Uterus (tissue), 4 donors: Measurements from ENCODE around the gene NSUN6. TPM values are rescaled to one million over a fixed set of nuclear protein-coding genes. Genes with fewer than 3 reads are reported as not detected.

ENCODE experiments used
- DNase-seq, 2 donors: peaks; one replicate each; pipeline ENCODE4 v3.0.0-alpha.2; 2019 to 2020
- H3K27ac ChIP-seq, 2 donors: fragments of 200-600 bp; sonication (generic); 1 replicate in 1 of 2; 2 replicates in 1 of 2; pipeline ENCODE4 v1.5.1; 2016 to 2018
- H3K27me3 ChIP-seq, 2 donors: fragments of 200-600 bp; sonication (generic); one replicate each; pipeline ENCODE4 v1.5.1; 2018 to 2019; ENCODE audit warnings: control low read depth in 1 of 2
- H3K36me3 ChIP-seq, 2 donors: fragments of 200-600 bp; sonication (generic); one replicate each; pipeline ENCODE4 v1.5.1; 2019; ENCODE audit warnings: control low read depth in 1 of 2
- H3K4me1 ChIP-seq, 2 donors: fragments of 200-600 bp; sonication (generic); one replicate each; pipeline ENCODE4 v1.5.1; 2018 to 2019; ENCODE audit warnings: control low read depth in 1 of 2
- H3K4me3 ChIP-seq, 2 donors: fragments of 200-600 bp; sonication (generic); 1 replicate in 1 of 2; 2 replicates in 1 of 2; pipeline ENCODE4 v1.5.1; 2018 to 2019; ENCODE audit warnings: mild to moderate bottlenecking in 1 of 2
- H3K9me3 ChIP-seq, 2 donors: fragments of 200-600 bp; sonication (generic); one replicate each; pipeline ENCODE4 v1.5.1; 2019; ENCODE audit warnings: control low read depth in 1 of 2
- POLR2A ChIP-seq, 2 donors: fragments of 450-650 bp; IDR thresholded peaks; one replicate each; pipeline ENCODE4 v1.6.1; 2016; ENCODE audit warnings: antibody characterized with exemption in 2 of 2, mild to moderate bottlenecking in 1 of 2, moderate library complexity in 1 of 2
- intact Hi-C: fragments of 100-400 bp; cut with DNase I; formaldehyde crosslinking; loops from one replicate; pipeline ENCODE4 v1.15.1; 2023; ENCODE audit warnings: low total_unique reads
- total RNA-seq, 4 donors: library from RNA; depleted of rRNA in 3 of 4; stranded (reverse); fragments of >200 nt in 3 of 4; gene quantifications; one replicate each; pipeline versions ENCODE4 v1.1.0 to v1.2.4, GENCODE V29; 2014 to 2023
- TF ChIP-seq, protein P1 (sequence below), 4 experiments: fragments of 200-600 bp in 2 of 4; fragments of 450-650 bp in 2 of 4; sonication (generic) in 2 of 4; IDR thresholded peaks; one replicate each; pipeline ENCODE4 v1.5.1; 2016 to 2019; ENCODE audit warnings: antibody characterized with exemption in 4 of 4, mild to moderate bottlenecking in 2 of 4, moderate library complexity in 1 of 4
- donor health status: DM: yes; HTN: yes; CAD: no.

Gene NSUN6
- total RNA-seq, 4 donors from 2014 or later: 8.5 to 43.3 (median 26.2) TPM

DNA sequence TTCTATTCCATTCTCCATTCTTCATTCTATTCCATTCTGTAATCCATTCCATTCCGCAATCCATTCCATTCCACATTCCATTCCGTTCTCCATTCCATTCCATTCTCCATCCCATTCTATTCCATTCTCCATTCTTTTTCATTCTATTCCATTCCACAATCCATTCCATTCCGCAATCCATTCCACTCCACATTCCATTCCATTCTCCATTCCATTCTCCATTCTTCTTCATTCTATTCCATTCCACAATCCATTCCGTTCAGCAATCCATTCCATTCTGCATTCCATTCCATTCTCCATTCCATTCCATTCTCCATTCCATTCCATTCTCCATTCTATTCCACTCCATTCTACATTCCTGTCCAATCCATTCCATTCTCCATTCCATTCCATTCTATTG, 85.2 kb downstream of the NSUN6 start:
- Histone ChIP-seq H3K9me3 (no peaks in the 10 kb centered on the region), H3K36me3 (no peaks in the 10 kb centered on the region), H3K27me3 (no peaks in the 10 kb centered on the region), H3K4me1 (no peaks in the 10 kb centered on the region), H3K4me3 (no peak overlapping the region), H3K27ac (no peak overlapping the region)
- no peak for TF ChIP-seq POLR2A (IDR thresholded peaks at IDR 0.05)
- TF ChIP-seq, protein P1, sequence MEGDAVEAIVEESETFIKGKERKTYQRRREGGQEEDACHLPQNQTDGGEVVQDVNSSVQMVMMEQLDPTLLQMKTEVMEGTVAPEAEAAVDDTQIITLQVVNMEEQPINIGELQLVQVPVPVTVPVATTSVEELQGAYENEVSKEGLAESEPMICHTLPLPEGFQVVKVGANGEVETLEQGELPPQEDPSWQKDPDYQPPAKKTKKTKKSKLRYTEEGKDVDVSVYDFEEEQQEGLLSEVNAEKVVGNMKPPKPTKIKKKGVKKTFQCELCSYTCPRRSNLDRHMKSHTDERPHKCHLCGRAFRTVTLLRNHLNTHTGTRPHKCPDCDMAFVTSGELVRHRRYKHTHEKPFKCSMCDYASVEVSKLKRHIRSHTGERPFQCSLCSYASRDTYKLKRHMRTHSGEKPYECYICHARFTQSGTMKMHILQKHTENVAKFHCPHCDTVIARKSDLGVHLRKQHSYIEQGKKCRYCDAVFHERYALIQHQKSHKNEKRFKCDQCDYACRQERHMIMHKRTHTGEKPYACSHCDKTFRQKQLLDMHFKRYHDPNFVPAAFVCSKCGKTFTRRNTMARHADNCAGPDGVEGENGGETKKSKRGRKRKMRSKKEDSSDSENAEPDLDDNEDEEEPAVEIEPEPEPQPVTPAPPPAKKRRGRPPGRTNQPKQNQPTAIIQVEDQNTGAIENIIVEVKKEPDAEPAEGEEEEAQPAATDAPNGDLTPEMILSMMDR (IDR thresholded peaks at IDR 0.05): no peak
- no peak for DNase-seq
- intact Hi-C loops: no loop called here

DNA sequence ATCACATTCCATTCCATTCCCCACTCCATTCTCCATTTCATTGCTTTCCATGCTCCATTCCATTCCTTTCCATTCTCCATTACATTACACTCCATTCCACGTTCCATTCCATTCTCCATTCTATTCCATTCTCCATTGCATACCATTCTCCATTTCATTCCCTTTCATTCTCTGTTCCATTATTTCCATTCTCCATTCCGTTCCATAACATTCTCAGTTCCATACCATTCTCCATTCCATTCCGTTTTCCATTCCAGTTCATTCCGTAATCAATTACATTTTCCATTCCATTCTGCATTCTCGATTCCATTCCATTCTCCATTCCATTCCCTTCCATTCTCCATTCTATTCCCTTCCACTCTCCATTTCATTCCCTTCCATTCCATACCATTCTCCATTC, 86.4 kb downstream of the NSUN6 start:
- intact Hi-C loops: no loop called here
- DNase-seq: no peak
- no peak overlapping the region for H3K4me3 ChIP-seq
- TF ChIP-seq, protein P1 (IDR thresholded peaks at IDR 0.05): no peak
- no peak for TF ChIP-seq POLR2A (IDR thresholded peaks at IDR 0.05)
- H3K9me3 ChIP-seq: no peaks in the 10 kb centered on the region
- no peaks in the 10 kb centered on the region for H3K27me3 ChIP-seq
- H3K27ac ChIP-seq: no peak overlapping the region
- no peaks in the 10 kb centered on the region for H3K4me1 ChIP-seq
- no peaks in the 10 kb centered on the region for H3K36me3 ChIP-seq

DNA sequence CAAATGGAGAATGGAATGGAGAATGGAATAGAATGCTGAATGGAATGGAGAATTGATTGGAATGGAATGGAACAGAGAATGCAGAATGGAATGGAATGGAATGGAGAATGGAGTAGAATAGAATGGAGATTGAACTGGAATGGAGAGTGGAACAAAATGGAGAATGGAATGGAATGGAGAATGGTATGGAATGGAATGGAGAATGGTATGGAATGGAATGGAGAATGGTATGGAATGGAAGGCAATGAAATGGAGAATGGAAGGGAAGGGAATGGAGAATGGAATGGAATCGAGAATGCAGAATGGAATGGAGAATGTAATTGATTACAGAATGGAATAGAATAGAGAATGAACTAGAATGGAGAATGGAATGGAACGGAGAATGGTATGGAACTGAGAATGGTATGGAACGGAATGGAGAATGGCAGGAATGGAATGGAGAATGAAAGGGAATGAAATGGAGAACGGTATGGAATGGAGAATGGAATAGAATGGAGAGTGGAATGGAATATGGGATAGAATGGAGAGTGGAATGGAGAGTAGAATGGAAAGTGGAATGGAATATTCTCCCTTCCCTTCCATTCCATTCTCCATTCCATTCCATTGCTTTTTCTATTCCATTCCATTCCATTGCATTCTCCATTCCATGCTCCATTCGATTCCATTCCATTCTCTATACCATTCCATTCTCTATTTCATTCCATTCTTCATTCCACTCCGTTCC, 88.2 kb downstream of the NSUN6 start:
- intact Hi-C loops: no loop called here
- Histone ChIP-seq H3K9me3 (no peaks in the 10 kb centered on the region), H3K27me3 (no peaks in the 10 kb centered on the region), H3K36me3 (no peaks in the 10 kb centered on the region), H3K27ac (no peak overlapping the region), H3K4me1 (no peaks in the 10 kb centered on the region), H3K4me3 (no peak overlapping the region)
- no peak for TF ChIP-seq POLR2A (IDR thresholded peaks at IDR 0.05)
- TF ChIP-seq, protein P1 (IDR thresholded peaks at IDR 0.05): no peak
- DNase-seq: no peak

DNA sequence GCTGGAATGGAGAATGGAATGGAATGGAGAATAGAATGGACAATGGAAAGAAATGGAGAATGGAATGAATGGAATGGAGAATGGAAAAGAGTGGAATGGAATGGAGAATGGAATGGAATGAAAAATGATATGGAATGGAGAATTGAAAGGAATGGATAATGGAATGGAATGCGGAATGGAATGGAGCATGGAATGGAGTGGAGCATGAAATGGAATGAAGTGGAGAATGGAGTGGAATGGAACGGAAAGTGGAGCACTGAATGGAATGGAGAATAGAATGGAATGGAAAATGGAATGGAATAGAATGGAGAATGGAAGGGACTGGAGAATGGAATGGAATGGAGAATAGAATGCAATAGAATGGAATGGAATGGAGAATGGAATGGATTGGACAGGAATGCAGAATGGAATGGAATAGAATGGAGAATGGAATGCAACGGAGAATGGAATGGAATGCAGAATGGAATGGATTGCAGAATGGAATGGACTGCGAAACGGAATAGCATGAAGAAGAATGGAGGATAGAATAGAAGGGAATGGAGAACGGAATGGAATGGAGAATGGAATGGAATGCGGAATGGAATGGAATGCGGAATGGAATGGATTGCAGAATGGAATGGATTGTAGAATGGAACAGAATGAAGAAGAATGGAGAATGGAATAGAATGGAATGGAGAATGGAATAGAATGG, 89.4 kb downstream of the NSUN6 start:
- intact Hi-C loops: no loop called here
- H3K4me3 ChIP-seq: no peak overlapping the region
- TF ChIP-seq POLR2A (IDR thresholded peaks at IDR 0.05): no peak
- TF ChIP-seq, protein P1 (IDR thresholded peaks at IDR 0.05): no peak
- H3K36me3 ChIP-seq: no peaks in the 10 kb centered on the region
- H3K9me3 ChIP-seq: no peaks in the 10 kb centered on the region
- H3K27me3 ChIP-seq: no peaks in the 10 kb centered on the region
- no peak for DNase-seq
- no peaks in the 10 kb centered on the region for H3K4me1 ChIP-seq
- no peak overlapping the region for H3K27ac ChIP-seq

DNA sequence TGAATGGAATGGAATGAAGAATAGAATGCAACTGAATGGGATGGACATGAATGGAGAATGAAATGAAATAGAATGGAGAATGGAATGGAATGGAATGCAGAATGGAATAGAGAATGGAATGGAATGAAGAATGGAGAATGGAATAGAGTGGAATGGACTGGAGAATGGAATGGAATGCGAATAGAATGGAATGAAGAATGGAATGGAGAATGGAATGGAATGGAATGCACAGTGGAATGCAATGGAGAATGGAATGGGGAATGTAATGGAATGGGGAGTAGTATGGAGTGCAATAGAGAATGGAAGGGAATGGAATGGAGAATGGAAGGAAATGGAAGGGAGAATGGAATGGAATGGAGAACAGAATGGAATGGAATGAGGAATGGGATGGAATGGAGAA, 93.4 kb downstream of the NSUN6 start:
- Histone ChIP-seq H3K36me3 (no peaks in the 10 kb centered on the region), H3K9me3 (no peaks in the 10 kb centered on the region), H3K4me1 (no peaks in the 10 kb centered on the region), H3K4me3 (no peak overlapping the region), H3K27me3 (no peaks in the 10 kb centered on the region), H3K27ac (no peak overlapping the region)
- DNase-seq: no peak
- TF ChIP-seq, protein P1 (IDR thresholded peaks at IDR 0.05): no peak
- no peak for TF ChIP-seq POLR2A (IDR thresholded peaks at IDR 0.05)
- intact Hi-C loops: no loop called here
